H1 (cell line): ENCODE results near the gene TMEM150B. TPM values are rescaled to one million over a fixed set of nuclear protein-coding genes. Genes with fewer than 3 reads are reported as not detected.

Experiments
- RAD21 ChIP-seq, 2 experiments: IDR thresholded peaks in 1 of 2; conservative IDR thresholded peaks in 1 of 2; 2 replicates each; pipeline ENCODE4 v1.6.1; 2011; ENCODE audit warnings: low read depth in 2 of 2, low read length in 2 of 2, improper control_type of control experiment in 1 of 2, inconsistent platforms in 1 of 2, mild to moderate bottlenecking in 1 of 2, moderate library complexity in 1 of 2
- TAF1 ChIP-seq: IDR thresholded peaks from 2 replicates; pipeline ENCODE4 v1.6.1; 2011; ENCODE audit warnings: mild to moderate bottlenecking, low read depth, low read length
- polyA plus RNA-seq, 7 experiments: library from polyadenylated mRNA; depleted of rRNA in 3 of 7; stranded (reverse) in 5 of 7; unstranded in 2 of 7; fragments of >200 nt in 5 of 7; fragments of 200-250 nt in 2 of 7; gene quantifications; 1 replicate in 5 of 7; 2 replicates in 1 of 7; 4 replicates in 1 of 7; pipeline versions ENCODE4 v1.2.1 to v1.2.3, GENCODE V29; 2011 to 2013; ENCODE audit warnings: missing spikeins in 2 of 7, mixed read lengths in 2 of 7
- total RNA-seq: library from RNA; stranded (reverse); fragmentation: NEBNext Ultra II Directional; extraction: Animal tissue kit (Norgen Biotek cat#: 25700); gene quantifications from 2 replicates; pipeline ENCODE4 v1.2.1, GENCODE V29; 2021

Gene TMEM150B
- total and polyA plus RNA-seq, 2 of the 8 experiments (the other 6 are each of a cell fraction or from before 2014, with no cell fraction given) = 0.41 to 0.91 TPM

- TF ChIP-seq TAF1 (no peak), RAD21 (IDR thresholded peaks at IDR 0.05 in 1 of 2, conservative IDR thresholded peaks at IDR 0.05 in 1 of 2; ENCODE audit: low read depth in 2 of 2, low read length in 2 of 2) (no peak)
- TF ChIP-seq, all 59 proteins: peak for 0
These were observed 20.9 kb upstream of the TMEM150B start (continued) for GRCh38 chr19:55345818-55346724.
